LNCAP (cell line): ENCODE measurements around the gene JAZF1.

Experiments
- CTCF ChIP-seq: fragments of 450-650 bp; IDR thresholded peaks from 2 replicates; pipeline ENCODE4 v1.5.1; 2017; ENCODE audit warnings: mild to moderate bottlenecking

The JAZF1 gene

GRCh38 chr7:28144266-28144665 lies 36.3 kb downstream of the JAZF1 start:
- no peak for TF ChIP-seq CTCF

- no peak for TF ChIP-seq CTCF
These were observed 37.9 kb downstream of the JAZF1 start for GRCh38 chr7:28142650-28143049.

- no peak for TF ChIP-seq CTCF
These were observed 39.6 kb downstream of the JAZF1 start for GRCh38 chr7:28140979-28141378.

GRCh38 chr7:28138837-28139236 lies 41.8 kb downstream of the JAZF1 start:
- TF ChIP-seq CTCF: no peak

GRCh38 chr7:28137463-28137862 lies 43.1 kb downstream of the JAZF1 start:
- no peak for TF ChIP-seq CTCF

GRCh38 chr7:28136885-28137284 lies 43.7 kb downstream of the JAZF1 start:
- TF ChIP-seq CTCF: no peak

- TF ChIP-seq CTCF: no peak
These were observed 44.2 kb downstream of the JAZF1 start for GRCh38 chr7:28136420-28136819.

- no peak for TF ChIP-seq CTCF
These were observed 44.8 kb downstream of the JAZF1 start for GRCh38 chr7:28135760-28136159.
